ENCODE data around the gene CD59. TPM values are rescaled to one million over a fixed set of nuclear protein-coding genes. Genes with fewer than 3 reads are reported as not detected.
A peak's percentile ranks its signal among the peaks of the same experiment; 100 is the strongest.
"Not testable (repeated sequence)": the region's sequence is repeated elsewhere in the genome, so short reads cannot be mapped to it uniquely, and the experiment has no call there.

The CD59 gene
- total RNA-seq, 1 donor from 2014 or later: 789 TPM

- TF ChIP-seq CTCF (IDR thresholded peaks at IDR 0.05; ENCODE audit: borderline replicate concordance): no peak
- peak overlapping the region; percentile 78 for H3K4me3 ChIP-seq
- DNase-seq: no peak
- H3K9me3 ChIP-seq (replicated peaks): no peaks in the 10 kb centered on the region
- H3K27me3 ChIP-seq (ENCODE audit: low read depth): no peaks in the 10 kb centered on the region
- peaks cover 20% of the 10 kb centered on the region for H3K36me3 ChIP-seq
- peak overlapping the region; percentile 95 for H3K27ac ChIP-seq (replicated peaks)
- intact Hi-C loops (cut with micrococcal nuclease): no loop called here
- H3K4me1 ChIP-seq: peaks cover 87% of the 10 kb centered on the region
These were observed 2.2 kb downstream of the CD59 start for GRCh38 chr11:33733980-33734379.

DNA sequence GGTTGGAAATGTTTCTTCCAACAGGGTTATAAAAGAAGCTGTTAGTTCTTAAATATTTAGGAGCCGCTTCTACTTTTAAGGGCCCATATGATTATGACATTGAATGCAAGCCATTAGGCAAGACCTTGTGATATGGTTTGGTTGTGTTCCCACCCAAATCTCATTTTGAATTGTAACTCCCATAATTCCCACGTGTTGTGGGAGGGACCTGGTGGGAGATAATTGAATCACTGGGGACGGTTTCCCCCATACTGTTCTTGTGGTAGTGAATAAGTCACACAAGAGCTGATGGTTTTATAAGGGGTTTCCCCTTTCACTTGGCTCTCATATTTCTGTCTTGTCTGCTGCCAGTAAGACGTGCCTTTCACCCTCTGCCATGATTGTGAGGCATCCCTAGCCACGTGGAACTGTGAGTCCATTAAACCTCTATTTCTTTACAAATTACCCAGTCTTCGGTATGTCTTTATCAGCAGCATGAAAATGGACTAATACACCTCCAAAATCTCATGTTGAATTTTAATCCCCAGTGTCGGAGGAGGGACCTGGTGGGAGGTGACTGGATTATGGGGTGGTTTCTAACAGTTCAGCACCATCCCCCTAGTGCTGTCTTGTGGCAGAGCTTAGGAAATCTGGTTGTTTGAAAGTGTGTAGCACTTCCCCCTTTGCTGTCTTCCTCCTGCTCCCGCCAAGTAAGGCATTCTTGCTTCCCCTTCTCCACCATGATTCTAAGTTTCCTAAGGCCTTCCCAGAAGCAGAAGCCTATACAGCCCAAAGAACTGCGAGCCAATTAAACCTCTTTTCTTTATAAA lies 4.3 kb downstream of the CD59 start:
- peaks cover 92% of the 10 kb centered on the region for H3K4me1 ChIP-seq
- H3K36me3 ChIP-seq: peaks cover 22% of the 10 kb centered on the region
- no peaks in the 10 kb centered on the region for H3K9me3 ChIP-seq (replicated peaks)
- intact Hi-C loops (cut with micrococcal nuclease): no loop called here
- no peak for TF ChIP-seq CTCF (IDR thresholded peaks at IDR 0.05; ENCODE audit: borderline replicate concordance)
- H3K27me3 ChIP-seq (ENCODE audit: low read depth): no peaks in the 10 kb centered on the region
- peak overlapping the region; percentile 95 for H3K27ac ChIP-seq (replicated peaks)
- DNase-seq: no peak
- peak overlapping the region; percentile 78 for H3K4me3 ChIP-seq

GRCh38 chr11:33730716-33731115 lies 5.5 kb downstream of the CD59 start:
- H3K4me1 ChIP-seq: peaks cover 94% of the 10 kb centered on the region
- no peaks in the 10 kb centered on the region for H3K27me3 ChIP-seq (ENCODE audit: low read depth)
- intact Hi-C loops (cut with micrococcal nuclease): no loop called here
- H3K27ac ChIP-seq (replicated peaks): peak overlapping the region; percentile 42
- H3K4me3 ChIP-seq: peak overlapping the region; percentile 78
- no peaks in the 10 kb centered on the region for H3K9me3 ChIP-seq (replicated peaks)
- no peak for DNase-seq
- TF ChIP-seq CTCF (IDR thresholded peaks at IDR 0.05; ENCODE audit: borderline replicate concordance): no peak
- peaks cover 22% of the 10 kb centered on the region for H3K36me3 ChIP-seq

GRCh38 chr11:33729072-33729664 lies 7.1 kb downstream of the CD59 start:
- H3K27ac ChIP-seq (replicated peaks): peak overlapping the region; percentile 42
- peak overlapping the region; percentile 78 for H3K4me3 ChIP-seq
- H3K27me3 ChIP-seq (ENCODE audit: low read depth); H3K9me3 ChIP-seq (replicated peaks); intact Hi-C loops (cut with micrococcal nuclease); DNase-seq: not testable (repeated sequence)
- peaks cover 22% of the 10 kb centered on the region for H3K36me3 ChIP-seq
- peaks cover 94% of the 10 kb centered on the region for H3K4me1 ChIP-seq

GRCh38 chr11:33727539-33727938 lies 8.7 kb downstream of the CD59 start:
- intact Hi-C loops (cut with micrococcal nuclease); H3K4me3 ChIP-seq: not testable (repeated sequence)
- H3K27ac ChIP-seq (replicated peaks): peak overlapping the region; percentile 40

DNA sequence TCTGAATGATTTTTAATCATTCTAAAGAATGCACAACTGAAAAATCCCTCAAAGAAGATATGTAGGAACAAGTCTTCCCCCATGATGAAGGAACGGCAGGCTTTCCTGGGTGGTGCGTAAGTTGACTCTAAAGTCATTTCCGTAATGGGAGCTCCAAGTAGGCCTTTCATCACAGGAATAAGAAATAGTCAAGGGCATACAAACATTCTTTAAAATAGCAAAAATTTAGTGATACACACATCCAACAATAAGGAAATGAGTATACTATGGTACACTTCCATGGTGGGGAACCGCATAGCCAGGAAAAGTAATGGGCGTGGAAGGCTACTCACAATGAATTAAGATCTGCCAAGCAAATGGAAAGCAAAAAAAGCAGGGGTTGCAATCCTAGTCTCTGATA lies 10.7 kb downstream of the CD59 start:
- no peak for TF ChIP-seq CTCF (IDR thresholded peaks at IDR 0.05; ENCODE audit: borderline replicate concordance)

More at GRCh38 chr11:33727539-33727938, 8.7 kb downstream of the CD59 start:
- not testable (repeated sequence) for H3K9me3 ChIP-seq (replicated peaks); DNase-seq; H3K27me3 ChIP-seq (ENCODE audit: low read depth)
- H3K36me3 ChIP-seq: peaks cover 13% of the 10 kb centered on the region
- H3K4me1 ChIP-seq: peaks cover 94% of the 10 kb centered on the region

More for the DNA sequence above, 10.7 kb downstream of the CD59 start:
- Histone ChIP-seq H3K4me1 (peaks cover 94% of the 10 kb centered on the region), H3K4me3 (peak overlapping the region; percentile 35), H3K27me3 (ENCODE audit: low read depth) (no peaks in the 10 kb centered on the region), H3K27ac (replicated peaks) (peak overlapping the region; percentile 93), H3K9me3 (replicated peaks) (no peaks in the 10 kb centered on the region), H3K36me3 (peaks cover 28% of the 10 kb centered on the region)
- intact Hi-C loops (cut with micrococcal nuclease): no loop called here
- DNase-seq: no peak

Measured in left ventricle myocardium inferior (tissue), 1 donor.